Kidney epithelial cell (primary cell): ENCODE results near the gene SNAPC1. TPM values are rescaled to one million over a fixed set of nuclear protein-coding genes. Genes with fewer than 3 reads are reported as not detected.

Source experiments
- DNase-seq: peaks from one replicate; pipeline ENCODE4 v3.0.0-alpha.2; 2010; ENCODE audit warnings: low read depth
- H3K27me3 ChIP-seq: 2 replicates; pipeline ENCODE4 v1.6.0; 2011; ENCODE audit warnings: low read length; ENCODE audit not compliant: control insufficient read depth, insufficient read depth
- H3K36me3 ChIP-seq: 2 replicates; pipeline ENCODE4 v1.5.1; 2011; ENCODE audit warnings: low read length; ENCODE audit not compliant: control insufficient read depth, insufficient read depth
- H3K4me3 ChIP-seq: 2 replicates; pipeline ENCODE4 v1.5.1; 2011; ENCODE audit warnings: low read depth, mild to moderate bottlenecking, control low read depth, low read length
- total RNA-seq: library from RNA; depleted of rRNA; stranded (reverse); fragments of >200 nt; gene quantifications from 2 replicates; pipeline ENCODE4 v1.2.3, GENCODE V29; 2015
- TF ChIP-seq, protein P1 (sequence below): IDR thresholded peaks from 2 replicates; pipeline ENCODE4 v1.5.1; 2011; ENCODE audit warnings: mild to moderate bottlenecking, moderate library complexity, low read length, control low read depth, inconsistent platforms; ENCODE audit not compliant: insufficient read depth, poor library complexity, severe bottlenecking

SNAPC1 gene
- total RNA-seq, 1 donor from 2014 or later, result 16.1 TPM

DNA sequence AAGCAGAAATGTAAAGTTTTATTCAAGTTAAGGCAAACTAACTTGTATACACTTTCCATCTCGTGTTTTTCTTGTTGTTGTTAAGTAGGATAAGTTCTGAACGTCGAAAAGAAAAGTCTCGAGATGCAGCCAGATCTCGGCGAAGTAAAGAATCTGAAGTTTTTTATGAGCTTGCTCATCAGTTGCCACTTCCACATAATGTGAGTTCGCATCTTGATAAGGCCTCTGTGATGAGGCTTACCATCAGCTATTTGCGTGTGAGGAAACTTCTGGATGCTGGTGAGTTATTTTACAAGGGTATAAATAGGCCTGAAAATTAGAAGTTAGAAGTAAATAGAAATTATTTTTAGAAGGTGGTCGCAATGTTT is 41.9 kb upstream of the SNAPC1 start:
- Histone ChIP-seq H3K27me3 (no peaks in the 10 kb centered on the region), H3K4me3 (no peak overlapping the region), H3K36me3 (peaks cover 2% of the 10 kb centered on the region)
- TF ChIP-seq, protein P1, sequence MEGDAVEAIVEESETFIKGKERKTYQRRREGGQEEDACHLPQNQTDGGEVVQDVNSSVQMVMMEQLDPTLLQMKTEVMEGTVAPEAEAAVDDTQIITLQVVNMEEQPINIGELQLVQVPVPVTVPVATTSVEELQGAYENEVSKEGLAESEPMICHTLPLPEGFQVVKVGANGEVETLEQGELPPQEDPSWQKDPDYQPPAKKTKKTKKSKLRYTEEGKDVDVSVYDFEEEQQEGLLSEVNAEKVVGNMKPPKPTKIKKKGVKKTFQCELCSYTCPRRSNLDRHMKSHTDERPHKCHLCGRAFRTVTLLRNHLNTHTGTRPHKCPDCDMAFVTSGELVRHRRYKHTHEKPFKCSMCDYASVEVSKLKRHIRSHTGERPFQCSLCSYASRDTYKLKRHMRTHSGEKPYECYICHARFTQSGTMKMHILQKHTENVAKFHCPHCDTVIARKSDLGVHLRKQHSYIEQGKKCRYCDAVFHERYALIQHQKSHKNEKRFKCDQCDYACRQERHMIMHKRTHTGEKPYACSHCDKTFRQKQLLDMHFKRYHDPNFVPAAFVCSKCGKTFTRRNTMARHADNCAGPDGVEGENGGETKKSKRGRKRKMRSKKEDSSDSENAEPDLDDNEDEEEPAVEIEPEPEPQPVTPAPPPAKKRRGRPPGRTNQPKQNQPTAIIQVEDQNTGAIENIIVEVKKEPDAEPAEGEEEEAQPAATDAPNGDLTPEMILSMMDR, result no peak
- no peak for DNase-seq

DNA sequence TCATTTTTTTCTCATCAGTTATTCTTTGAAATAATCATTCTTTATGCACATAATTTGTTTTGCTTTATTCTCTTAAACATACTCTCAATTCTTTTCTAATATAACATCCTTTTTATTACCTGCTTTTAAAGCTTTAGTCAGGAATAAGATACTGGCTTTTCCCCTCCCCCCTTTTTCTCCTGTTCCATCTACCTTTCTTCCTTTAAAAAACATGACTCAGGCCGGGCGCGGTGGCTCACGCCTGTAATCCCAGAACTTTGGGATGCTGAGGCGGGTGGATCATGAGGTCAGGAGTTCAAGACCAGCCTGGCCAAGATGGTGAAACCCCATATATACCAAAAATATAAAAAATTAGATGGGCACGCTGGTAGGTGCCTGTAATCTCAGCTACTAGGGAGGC is 41.5 kb upstream of the SNAPC1 start:
- Histone ChIP-seq H3K4me3 (no peak overlapping the region), H3K36me3 (peaks cover 2% of the 10 kb centered on the region), H3K27me3 (no peaks in the 10 kb centered on the region)
- TF ChIP-seq, protein P1, result no peak
- no peak for DNase-seq

DNA sequence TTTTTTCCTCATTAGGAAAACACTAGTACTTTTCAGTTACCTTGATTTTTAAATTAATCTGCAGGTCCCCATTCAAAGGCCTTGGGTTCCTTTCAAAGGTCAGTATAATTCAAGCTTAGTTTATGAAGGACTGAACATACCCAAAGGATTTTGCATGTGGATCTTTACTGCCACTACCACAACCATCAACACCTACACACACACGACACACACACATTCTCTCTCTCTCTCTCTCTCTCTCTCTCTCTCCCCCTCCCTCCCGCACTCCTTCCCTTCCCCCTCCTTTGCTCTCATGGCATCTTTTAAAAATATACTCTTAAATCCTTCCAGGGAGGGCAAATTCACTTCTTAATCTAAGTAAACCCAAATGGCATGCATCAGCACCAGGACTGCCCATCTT is 38.1 kb upstream of the SNAPC1 start:
- Histone ChIP-seq H3K36me3 (peaks cover 2% of the 10 kb centered on the region), H3K4me3 (no peak overlapping the region), H3K27me3 (no peaks in the 10 kb centered on the region)
- DNase-seq, result no peak
- TF ChIP-seq, protein P1, result no peak

DNA sequence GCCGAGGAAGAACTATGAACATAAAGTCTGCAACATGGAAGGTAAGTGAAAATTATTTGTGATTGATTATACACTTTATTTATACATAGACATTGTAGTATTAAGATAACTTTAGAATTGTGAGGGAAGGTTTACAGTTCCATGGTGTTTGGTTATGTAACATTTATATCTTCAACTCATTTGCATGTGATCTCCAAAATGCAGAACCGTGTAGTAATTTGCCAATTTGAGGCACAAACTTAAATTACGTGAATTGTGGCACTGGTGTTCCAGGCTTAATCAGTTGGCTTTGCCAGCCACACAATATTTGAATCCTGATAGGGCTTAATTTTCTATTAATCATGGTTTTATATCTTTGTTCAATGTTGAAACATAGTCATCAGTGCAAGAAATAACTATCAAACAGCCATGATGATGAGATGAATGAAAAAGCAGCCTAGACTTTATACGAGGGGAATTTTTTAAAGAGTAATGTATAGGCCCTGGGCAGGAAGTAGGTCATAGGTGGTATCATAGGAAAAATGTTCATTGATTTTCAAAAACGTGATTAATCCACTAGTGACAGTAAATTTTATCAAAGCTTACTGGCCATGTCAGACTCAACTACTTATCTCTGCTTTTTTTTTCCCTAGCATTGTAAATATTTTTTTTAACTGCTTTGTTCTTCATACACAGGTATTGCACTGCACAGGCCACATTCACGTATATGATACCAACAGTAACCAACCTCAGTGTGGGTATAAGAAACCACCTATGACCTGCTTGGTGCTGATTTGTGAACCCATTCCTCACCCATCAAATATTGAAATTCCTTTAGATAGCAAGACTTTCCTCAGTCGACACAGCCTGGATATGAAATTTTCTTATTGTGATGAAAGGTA is 35.2 kb upstream of the SNAPC1 start:
- H3K36me3 ChIP-seq, result peaks cover 1% of the 10 kb centered on the region
- TF ChIP-seq, protein P1, result no peak
- H3K4me3 ChIP-seq, result no peak overlapping the region
- no peaks in the 10 kb centered on the region for H3K27me3 ChIP-seq
- no peak for DNase-seq

DNA sequence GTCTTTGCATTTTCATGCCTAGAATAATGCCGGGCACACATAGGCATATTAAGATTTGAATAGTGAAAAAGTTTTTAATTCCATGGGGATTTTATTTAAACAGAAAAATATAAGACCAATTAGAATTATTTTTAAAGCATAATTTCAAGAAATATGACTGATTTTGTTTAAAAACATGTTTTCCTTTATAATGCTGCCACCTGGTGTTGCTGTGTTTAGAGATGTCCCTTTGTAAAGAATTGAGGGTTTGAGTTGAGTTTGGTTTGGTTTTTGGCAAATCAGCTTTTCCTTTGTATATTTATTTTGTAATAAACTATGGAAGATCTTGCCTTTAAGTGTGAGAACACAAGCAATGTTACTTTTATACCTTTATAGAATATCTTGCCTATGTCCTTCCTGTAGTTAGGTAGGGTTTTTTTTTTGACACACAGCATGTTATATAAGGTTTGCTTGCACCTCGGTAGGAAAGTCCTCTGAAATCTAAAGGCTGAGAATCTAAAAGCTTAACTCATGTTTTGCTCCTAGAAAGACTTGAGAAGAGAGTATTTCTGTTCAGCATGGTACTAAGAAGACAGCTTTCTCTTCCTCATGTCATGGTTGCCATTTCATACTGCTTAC is 31.4 kb upstream of the SNAPC1 start:
- H3K4me3 ChIP-seq, result no peak overlapping the region
- TF ChIP-seq, protein P1, result no peak
- DNase-seq, result no peak
- no peaks in the 10 kb centered on the region for H3K27me3 ChIP-seq
- H3K36me3 ChIP-seq, result no peaks in the 10 kb centered on the region
